ENCODE data around the gene MICAL3.

DNA sequence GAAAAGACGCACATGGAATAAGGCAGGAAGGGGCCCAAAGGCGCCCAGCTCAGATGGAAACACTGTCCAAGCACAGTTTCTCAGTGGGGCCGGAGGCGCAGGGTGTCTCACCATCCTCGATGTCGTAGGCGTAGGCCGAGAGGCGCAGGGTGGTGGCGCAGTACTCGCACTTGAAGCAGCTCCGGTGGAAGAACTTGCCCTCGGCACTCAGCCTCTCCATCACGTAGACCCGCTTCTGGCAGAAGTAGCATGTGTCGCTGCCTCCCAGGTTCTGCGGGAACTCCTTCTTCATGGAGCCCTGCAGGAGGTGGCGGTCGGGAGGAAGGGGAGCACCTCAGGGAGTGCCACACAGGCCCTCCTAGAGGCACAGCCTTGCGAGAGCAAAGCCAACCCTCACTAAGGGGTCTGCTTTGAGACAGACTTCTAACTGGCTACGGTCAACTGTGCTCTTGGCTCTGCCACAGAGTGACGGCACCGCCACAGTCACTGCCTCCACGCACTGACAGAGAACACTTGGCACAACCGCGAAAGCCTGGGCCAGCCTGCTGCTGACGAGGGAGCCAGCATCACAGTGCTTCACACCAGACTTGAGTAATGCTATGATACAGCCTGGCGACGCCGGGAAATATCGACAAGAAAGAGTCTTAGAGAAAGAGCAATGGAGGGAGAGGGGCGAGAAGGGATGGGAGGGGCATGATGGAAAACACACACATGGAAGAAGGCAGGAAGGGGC lies 152.5 kb downstream of the MICAL3 start:
- TF ChIP-seq, protein P1, sequence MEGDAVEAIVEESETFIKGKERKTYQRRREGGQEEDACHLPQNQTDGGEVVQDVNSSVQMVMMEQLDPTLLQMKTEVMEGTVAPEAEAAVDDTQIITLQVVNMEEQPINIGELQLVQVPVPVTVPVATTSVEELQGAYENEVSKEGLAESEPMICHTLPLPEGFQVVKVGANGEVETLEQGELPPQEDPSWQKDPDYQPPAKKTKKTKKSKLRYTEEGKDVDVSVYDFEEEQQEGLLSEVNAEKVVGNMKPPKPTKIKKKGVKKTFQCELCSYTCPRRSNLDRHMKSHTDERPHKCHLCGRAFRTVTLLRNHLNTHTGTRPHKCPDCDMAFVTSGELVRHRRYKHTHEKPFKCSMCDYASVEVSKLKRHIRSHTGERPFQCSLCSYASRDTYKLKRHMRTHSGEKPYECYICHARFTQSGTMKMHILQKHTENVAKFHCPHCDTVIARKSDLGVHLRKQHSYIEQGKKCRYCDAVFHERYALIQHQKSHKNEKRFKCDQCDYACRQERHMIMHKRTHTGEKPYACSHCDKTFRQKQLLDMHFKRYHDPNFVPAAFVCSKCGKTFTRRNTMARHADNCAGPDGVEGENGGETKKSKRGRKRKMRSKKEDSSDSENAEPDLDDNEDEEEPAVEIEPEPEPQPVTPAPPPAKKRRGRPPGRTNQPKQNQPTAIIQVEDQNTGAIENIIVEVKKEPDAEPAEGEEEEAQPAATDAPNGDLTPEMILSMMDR (IDR thresholded peaks at IDR 0.05) = no peak
- no peak for TF ChIP-seq ZFX (IDR thresholded peaks at IDR 0.05; ENCODE audit: borderline replicate concordance)
